GM23338 (cell line): ENCODE data around the gene AKR7A3. TPM values are rescaled to one million over a fixed set of nuclear protein-coding genes. Genes with fewer than 3 reads are reported as not detected.

Experiments used
- ATAC-seq: fragments of 200-7000 bp; cut with Tn5 transposase; 3 replicates; pipeline ENCODE4 v1.9.1; 2020
- DNase-seq: peaks from one replicate; pipeline ENCODE4 v3.0.0-alpha.2; 2015; ENCODE audit warnings: low spot score
- H2AFZ ChIP-seq: fragments of 200-600 bp; sonication (generic); 2 replicates; pipeline ENCODE4 v1.8.0; 2016; ENCODE audit warnings: antibody characterized with exemption, mild to moderate bottlenecking, moderate library complexity
- H3F3A ChIP-seq: fragments of 200-600 bp; sonication (generic); replicated peaks from 2 replicates; pipeline ENCODE4 v1.8.0; 2017; ENCODE audit warnings: antibody characterized with exemption, mixed run types, low read depth
- H3K27ac ChIP-seq: fragments of 200-600 bp; sonication (generic); 2 replicates; pipeline ENCODE4 v1.6.1; 2016; ENCODE audit warnings: low read depth
- H3K27me3 ChIP-seq: fragments of 200-600 bp; sonication (generic); 2 replicates; pipeline ENCODE4 v1.8.0; 2016; ENCODE audit warnings: mild to moderate bottlenecking, mixed run types, moderate library complexity; ENCODE audit not compliant: insufficient read depth
- H3K36me3 ChIP-seq: fragments of 200-600 bp; sonication (generic); 2 replicates; pipeline ENCODE4 v1.8.0; 2016; ENCODE audit warnings: mild to moderate bottlenecking; ENCODE audit not compliant: insufficient read depth
- H3K4me1 ChIP-seq: fragments of 200-600 bp; sonication (generic); 2 replicates; pipeline ENCODE4 v1.8.0; 2016; ENCODE audit warnings: mild to moderate bottlenecking, moderate library complexity; ENCODE audit not compliant: insufficient read depth
- H3K4me2 ChIP-seq: fragments of 200-600 bp; sonication (generic); 2 replicates; pipeline ENCODE4 v1.7.1; 2017; ENCODE audit warnings: mixed run types
- H3K4me3 ChIP-seq: fragments of 200-600 bp; sonication (generic); 2 replicates; pipeline ENCODE4 v1.6.1; 2016; ENCODE audit warnings: mixed run types
- H3K79me2 ChIP-seq: fragments of 200-600 bp; sonication (generic); replicated peaks from 2 replicates; pipeline ENCODE4 v1.8.0; 2017; ENCODE audit warnings: mild to moderate bottlenecking; ENCODE audit not compliant: insufficient read depth
- H3K9me2 ChIP-seq: fragments of 200-600 bp; sonication (generic); 2 replicates; pipeline ENCODE4 v1.8.0; 2017; ENCODE audit not compliant: insufficient read depth
- H4K20me1 ChIP-seq: fragments of 200-600 bp; sonication (generic); replicated peaks from 2 replicates; pipeline ENCODE4 v1.8.0; 2017; ENCODE audit warnings: mild to moderate bottlenecking; ENCODE audit not compliant: insufficient read depth
- H3K27ac Mint-ChIP-seq: 2 replicates; pipeline ENCODE4 v1.8.0; 2020; ENCODE audit warnings: inconsistent platforms, mild to moderate bottlenecking, moderate library complexity, mixed read lengths
- H3K27me3 Mint-ChIP-seq: 3 replicates; pipeline ENCODE4 v1.8.0; 2022; ENCODE audit warnings: low read depth, mild to moderate bottlenecking, moderate library complexity, mixed read lengths, inconsistent platforms; ENCODE audit not compliant: insufficient read depth, poor library complexity
- H3K36me3 Mint-ChIP-seq: 3 replicates; pipeline ENCODE4 v1.8.0; 2021; ENCODE audit warnings: low read depth, mild to moderate bottlenecking, inconsistent platforms, moderate library complexity, mixed read lengths
- H3K4me1 Mint-ChIP-seq: 3 replicates; pipeline ENCODE4 v1.8.0; 2020; ENCODE audit warnings: mild to moderate bottlenecking, inconsistent platforms, mixed read lengths
- H3K4me3 Mint-ChIP-seq: 3 replicates; pipeline ENCODE4 v1.8.0; 2021; ENCODE audit warnings: moderate library complexity, mild to moderate bottlenecking, inconsistent platforms, mixed read lengths
- H3K9me3 Mint-ChIP-seq: 3 replicates; pipeline ENCODE4 v1.8.0; 2020; ENCODE audit warnings: moderate library complexity, mild to moderate bottlenecking, inconsistent platforms, mixed read lengths
- CREB1 ChIP-seq: fragments of 250-450 bp; sonication (Bioruptor Pico); IDR thresholded peaks from 2 replicates; pipeline ENCODE4 v1.5.0; 2020; ENCODE audit warnings: low read depth, mild to moderate bottlenecking, moderate library complexity
- ETS1 ChIP-seq: IDR thresholded peaks from 2 replicates; pipeline ENCODE4 v1.6.1; 2016; ENCODE audit warnings: antibody characterized with exemption
- EZH2 ChIP-seq: fragments of 200-600 bp; sonication (generic); IDR thresholded peaks from one replicate; pipeline ENCODE4 v1.8.0; 2017; ENCODE audit warnings: antibody characterized with exemption, mild to moderate bottlenecking, low read depth; ENCODE audit not compliant: unreplicated experiment
- POLR2AphosphoS5 ChIP-seq: IDR thresholded peaks from 2 replicates; pipeline ENCODE4 v1.6.1; 2016; ENCODE audit warnings: antibody characterized with exemption, low read depth
- STAT1 ChIP-seq: IDR thresholded peaks from one replicate; pipeline ENCODE4 v1.6.1; 2016; ENCODE audit warnings: antibody characterized with exemption; ENCODE audit not compliant: unreplicated experiment
- ZNF114 ChIP-seq: fragments of 250-450 bp; sonication (Bioruptor Pico); IDR thresholded peaks from 2 replicates; pipeline ENCODE4 v1.5.0; 2020; ENCODE audit warnings: mild to moderate bottlenecking, moderate library complexity
- ZNF462 ChIP-seq: fragments of 250-450 bp; sonication (Bioruptor Pico); IDR thresholded peaks from 2 replicates; pipeline ENCODE4 v1.5.0; 2020; ENCODE audit warnings: mild to moderate bottlenecking, moderate library complexity
- polyA plus RNA-seq: library from polyadenylated mRNA; unstranded; fragments of >200 nt; fragmentation: Nextera tagmentation; extraction: Ambion mirVana; gene quantifications from 2 replicates; pipeline ENCODE4 v1.2.1, GENCODE V29; 2016
- total RNA-seq: library from RNA; depleted of rRNA; stranded (reverse); fragments of >200 nt; shearing (Covaris generic); gene quantifications from 2 replicates; pipeline ENCODE4 v1.2.3, GENCODE V29; 2014

The AKR7A3 gene
- total and polyA plus RNA-seq, 2 experiments from 2014 or later: 0.14 to 0.86 TPM

GRCh38 chr1:19311931-19312781 lies 23.6 kb upstream of the AKR7A3 start, which contains the start of the genes AKR7A2 and SLC66A1:
Gene AKR7A2 (minus strand): TSS chr1:19312144. CDS start chr1:19312124, 20 bp downstream.
Gene SLC66A1 (plus strand): TSS chr1:19312326. CDS start chr1:19317678, 5,352 bp downstream.
- 0 out of 2 replicates have a peak, but pooled peaks cover 3% of the 10 kb centered on the region for H4K20me1 ChIP-seq

GRCh38 chr1:19311503-19311930 lies 22.9 kb upstream of the AKR7A3 start:
- no peak for DNase-seq

More at GRCh38 chr1:19311931-19312781, 23.6 kb upstream of the AKR7A3 start, which contains the start of the genes AKR7A2 and SLC66A1:
- no peak within 1 kb of the TSS for H3K27ac ChIP-seq
- peaks cover 10% of the 10 kb centered on the region for H3K27me3 ChIP-seq
- no peaks in the 10 kb centered on the region for H3K36me3 ChIP-seq
- H3F3A ChIP-seq: no peaks in the 10 kb centered on the region
- ATAC-seq (peak; percentile 87), DNase-seq (peak; percentile 95)
- peaks cover 5% of the 10 kb centered on the region for H3K27me3 Mint-ChIP-seq
- peaks cover 12% of the 10 kb centered on the region for H3K36me3 Mint-ChIP-seq
- peak within 1 kb of the TSS; percentile 84 for H3K4me3 Mint-ChIP-seq
- H3K79me2 ChIP-seq: no peaks in the 10 kb centered on the region; the same call in 1 of the 2 replicates
- peak within 1 kb of the TSS; percentile 76 for H2AFZ ChIP-seq
- no peak within 1 kb of the TSS for H3K27ac Mint-ChIP-seq
- no peaks in the 10 kb centered on the region for H3K9me3 Mint-ChIP-seq
- peak within 1 kb of the TSS; percentile 96 for H3K4me2 ChIP-seq
- H3K4me1 Mint-ChIP-seq: peaks cover 19% of the 10 kb centered on the region
- H3K4me3 ChIP-seq: peak within 1 kb of the TSS; percentile 92
- H3K9me2 ChIP-seq: no peaks in the 10 kb centered on the region
- 0 out of 2 replicates have a peak, but pooled peaks cover 8% of the 10 kb centered on the region for H3K4me1 ChIP-seq
- TF ChIP-seq EZH2 (no peak), POLR2AphosphoS5 (peak; percentile 80)

More at GRCh38 chr1:19311503-19311930, 22.9 kb upstream of the AKR7A3 start:
- Histone ChIP-seq H3K4me1 (0 out of 2 replicates have a peak, but pooled peaks cover 8% of the 10 kb centered on the region), H3K9me2 (no peaks in the 10 kb centered on the region), H3F3A (no peaks in the 10 kb centered on the region), H3K36me3 (no peaks in the 10 kb centered on the region), H3K27ac (no peak overlapping the region), H3K4me2 (peak overlapping the region; percentile 96), H2AFZ (peak overlapping the region; percentile 76), H3K4me3 (peak overlapping the region; percentile 92), H3K27me3 (peaks cover 10% of the 10 kb centered on the region), H3K79me2 (no peaks in the 10 kb centered on the region; the same call in 1 of the 2 replicates), H4K20me1 (0 out of 2 replicates have a peak, but pooled peaks cover 3% of the 10 kb centered on the region)
- H3K4me1 Mint-ChIP-seq: peaks cover 19% of the 10 kb centered on the region
- peak; percentile 29 for ATAC-seq
- H3K36me3 Mint-ChIP-seq: peaks cover 19% of the 10 kb centered on the region
- H3K4me3 Mint-ChIP-seq: peak overlapping the region; percentile 84
- TF ChIP-seq ETS1 (no peak), ZNF462 (CRISPR knock-in tag) (no peak), STAT1 (no peak), ZNF114 (CRISPR knock-in tag) (no peak), CREB1 (CRISPR knock-in tag) (no peak), EZH2 (no peak)
- peaks cover 5% of the 10 kb centered on the region for H3K27me3 Mint-ChIP-seq
- no peak overlapping the region for H3K27ac Mint-ChIP-seq
- H3K9me3 Mint-ChIP-seq: no peaks in the 10 kb centered on the region
